Measurements from ENCODE around the gene CNTNAP3B.
"Not testable (repeated sequence)": the region's sequence is repeated elsewhere in the genome, so short reads cannot be mapped to it uniquely, and the experiment has no call there.

GRCh38 chr9:42129073-42129729 is at the start of gene CNTNAP3B:
- TF ChIP-seq SP1 (IDR thresholded peaks at IDR 0.05); ARNT (IDR thresholded peaks at IDR 0.05); FOXK2 (IDR thresholded peaks at IDR 0.05); TARDBP (IDR thresholded peaks at IDR 0.05); L3MBTL2 (conservative IDR thresholded peaks at IDR 0.05); HDGF (IDR thresholded peaks at IDR 0.05; ENCODE audit: borderline replicate concordance); BHLHE40 (IDR thresholded peaks at IDR 0.05; ENCODE audit: borderline replicate concordance); CTBP1 (IDR thresholded peaks at IDR 0.05; ENCODE audit: borderline replicate concordance); ZNF384 (IDR thresholded peaks at IDR 0.05); ELF4 (IDR thresholded peaks at IDR 0.05): not testable (repeated sequence)
